Upper lobe of left lung (tissue), 6 donors: Measurements from ENCODE around the gene SPRED3. TPM values are rescaled to one million over a fixed set of nuclear protein-coding genes. Genes with fewer than 3 reads are reported as not detected.
A peak's percentile ranks its signal among the peaks of the same experiment; 100 is the strongest.

Experiments
- ATAC-seq, 2 donors: fragments of 200-7000 bp; cut with Tn5 transposase; one replicate each; pipeline ENCODE4 v1.9.1; 2022; ENCODE audit warnings: mild to moderate bottlenecking in 2 of 2, moderate library complexity in 2 of 2; ENCODE audit not compliant: low FRiP score in 2 of 2
- DNase-seq, 2 donors: peaks; one replicate each; pipeline ENCODE4 v3.0.0-alpha.2; 2019 to 2020
- H3K27ac ChIP-seq, 4 donors: fragments of 200-600 bp; sonication (generic); one replicate each; pipeline ENCODE4 v1.5.1; 2016 to 2019
- H3K27me3 ChIP-seq, 4 donors: fragments of 200-600 bp; sonication (generic); one replicate each; pipeline ENCODE4 v1.5.1; 2017 to 2019
- H3K36me3 ChIP-seq, 4 donors: fragments of 200-600 bp; sonication (generic); one replicate each; pipeline ENCODE4 v1.5.1; 2016 to 2019
- H3K4me1 ChIP-seq, 4 donors: fragments of 200-600 bp; sonication (generic); one replicate each; pipeline ENCODE4 v1.5.1; 2018 to 2019
- H3K4me3 ChIP-seq, 4 donors: fragments of 200-600 bp; sonication (generic); one replicate each; pipeline ENCODE4 v1.5.1; 2017 to 2019; ENCODE audit warnings: mild to moderate bottlenecking in 2 of 4, moderate library complexity in 1 of 4
- H3K9me3 ChIP-seq, 4 donors: fragments of 200-600 bp; sonication (generic); one replicate each; pipeline ENCODE4 v1.5.1; 2018 to 2019
- EP300 ChIP-seq, 4 donors: sonication (generic); formaldehyde crosslinking; IDR thresholded peaks; one replicate each; pipeline ENCODE4 v1.5.1; 2017; ENCODE audit warnings: antibody characterized with exemption in 4 of 4, control low read depth in 2 of 4
- POLR2A ChIP-seq, 4 donors: fragments of 450-650 bp; IDR thresholded peaks; one replicate each; pipeline ENCODE4 v1.5.1; 2016 to 2017; ENCODE audit warnings: antibody characterized with exemption in 4 of 4, mild to moderate bottlenecking in 2 of 4
- POLR2AphosphoS5 ChIP-seq, 2 donors: sonication (generic); formaldehyde crosslinking; IDR thresholded peaks; one replicate each; pipeline ENCODE4 v1.5.1; 2017; ENCODE audit warnings: antibody characterized with exemption in 2 of 2
- WGBS, 2 donors: methylation state at CpG; one replicate each; pipeline ENCODE4 v1.1.5; 2017 to 2018; 5-methylcytosine and 5-hydroxymethylcytosine counted together
- total RNA-seq, 6 donors: library from RNA; depleted of rRNA in 4 of 6; stranded (reverse); fragments of >200 nt in 4 of 6; gene quantifications; one replicate each; pipeline versions ENCODE4 v1.1.0 to v1.2.1, GENCODE V29; 2016 to 2021
- TF ChIP-seq, protein P1 (sequence below), 6 experiments: fragments of 450-650 bp in 4 of 6; fragments of 200-600 bp in 2 of 6; sonication (generic) in 2 of 6; IDR thresholded peaks; one replicate each; pipeline ENCODE4 v1.5.1; 2016 to 2019; ENCODE audit warnings: antibody characterized with exemption in 6 of 6
- donor health status: DM: no; HTN: no; CAD: no; lungs with moderate emphysema.
- donor health status: DM: no; HTN: yes; CAD: no; lungs with severe emphysema.

SPRED3 gene
- total RNA-seq, 6 donors from 2014 or later: 0.11 to 2.1 (median 0.85) TPM

DNA sequence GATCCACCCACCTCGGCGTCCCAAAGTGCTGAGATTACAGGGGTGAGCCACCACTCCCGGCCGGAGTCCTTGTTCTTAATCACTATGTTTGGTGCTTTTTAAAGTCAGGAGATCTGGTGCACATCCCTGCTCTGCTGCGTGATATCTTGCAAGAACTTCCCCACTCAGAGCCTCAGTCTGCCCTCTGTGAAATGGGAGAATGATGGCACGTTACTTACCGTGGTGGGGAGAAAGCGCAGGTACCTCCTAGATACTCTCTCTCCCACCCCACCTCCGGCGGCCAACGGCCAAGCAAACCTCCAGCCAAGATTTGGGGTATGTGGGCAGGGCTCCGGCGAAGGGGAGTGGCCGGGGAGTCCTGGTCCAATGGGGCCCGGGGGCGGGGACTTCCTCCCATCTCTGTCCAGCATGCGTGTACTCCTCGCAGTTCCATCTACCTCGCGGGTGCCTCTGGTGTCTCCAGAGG is 44.8 kb downstream of the SPRED3 start, which contains the start of gene RYR1:
RYR1 (plus strand) TSS at position 424 of the 466 bp plus-strand sequence. CDS start 139 bp downstream, outside the sequence.
- H3K4me3 ChIP-seq: peak within 1 kb of the TSS in 2 of 4 donors; percentile 15 to 30
- no peak for TF ChIP-seq EP300 (IDR thresholded peaks at IDR 0.05)
- no peak for TF ChIP-seq POLR2A (IDR thresholded peaks at IDR 0.05)
- no peak for TF ChIP-seq POLR2AphosphoS5 (IDR thresholded peaks at IDR 0.05)
- TF ChIP-seq, protein P1, sequence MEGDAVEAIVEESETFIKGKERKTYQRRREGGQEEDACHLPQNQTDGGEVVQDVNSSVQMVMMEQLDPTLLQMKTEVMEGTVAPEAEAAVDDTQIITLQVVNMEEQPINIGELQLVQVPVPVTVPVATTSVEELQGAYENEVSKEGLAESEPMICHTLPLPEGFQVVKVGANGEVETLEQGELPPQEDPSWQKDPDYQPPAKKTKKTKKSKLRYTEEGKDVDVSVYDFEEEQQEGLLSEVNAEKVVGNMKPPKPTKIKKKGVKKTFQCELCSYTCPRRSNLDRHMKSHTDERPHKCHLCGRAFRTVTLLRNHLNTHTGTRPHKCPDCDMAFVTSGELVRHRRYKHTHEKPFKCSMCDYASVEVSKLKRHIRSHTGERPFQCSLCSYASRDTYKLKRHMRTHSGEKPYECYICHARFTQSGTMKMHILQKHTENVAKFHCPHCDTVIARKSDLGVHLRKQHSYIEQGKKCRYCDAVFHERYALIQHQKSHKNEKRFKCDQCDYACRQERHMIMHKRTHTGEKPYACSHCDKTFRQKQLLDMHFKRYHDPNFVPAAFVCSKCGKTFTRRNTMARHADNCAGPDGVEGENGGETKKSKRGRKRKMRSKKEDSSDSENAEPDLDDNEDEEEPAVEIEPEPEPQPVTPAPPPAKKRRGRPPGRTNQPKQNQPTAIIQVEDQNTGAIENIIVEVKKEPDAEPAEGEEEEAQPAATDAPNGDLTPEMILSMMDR (IDR thresholded peaks at IDR 0.05): no peak
- DNase-seq (peak; percentile 77 to 78), ATAC-seq (peak; percentile 51 to 77)
- peaks cover 0 to 10% (median 4%) of the 10 kb centered on the region in 4 donors for H3K4me1 ChIP-seq
- H3K9me3 ChIP-seq: no peaks in the 10 kb centered on the region
- no peaks in the 10 kb centered on the region for H3K36me3 ChIP-seq
- peaks cover 0 to 14% (median 5%) of the 10 kb centered on the region in 4 donors for H3K27me3 ChIP-seq
- no peak within 1 kb of the TSS for H3K27ac ChIP-seq
- 17 to 23% methylated on average over 14 to 20 of the region's 20 CpGs for WGBS, 2 donors

DNA sequence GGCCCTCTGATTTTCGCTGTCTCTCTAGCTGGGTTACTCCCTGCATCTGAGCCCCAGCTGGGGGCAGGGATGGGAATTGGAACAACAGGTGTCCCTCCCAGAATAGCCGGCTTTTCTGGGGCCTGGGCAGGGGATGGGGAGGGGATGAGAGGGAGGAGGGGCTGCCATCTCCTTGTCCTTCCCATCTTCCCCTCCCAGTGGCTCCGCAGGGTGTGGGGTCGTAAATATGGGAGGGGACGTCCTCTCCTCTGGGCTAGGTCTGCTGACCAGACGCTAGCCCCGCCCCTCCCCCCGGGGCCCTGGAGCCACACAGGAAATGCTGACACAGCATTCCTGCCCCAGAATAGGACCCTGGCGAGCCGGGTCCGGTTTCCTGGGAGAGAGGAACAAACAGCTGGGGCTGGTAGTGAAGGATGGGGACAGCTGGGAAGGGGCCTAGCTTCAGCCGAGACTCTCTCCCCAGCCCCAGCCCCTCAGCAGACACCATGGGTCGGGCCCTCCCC is 46.1 kb downstream of the SPRED3 start:
- H3K27ac ChIP-seq: no peak overlapping the region
- TF ChIP-seq POLR2A (IDR thresholded peaks at IDR 0.05) (no peak), POLR2AphosphoS5 (IDR thresholded peaks at IDR 0.05) (no peak), EP300 (IDR thresholded peaks at IDR 0.05) (no peak)
- TF ChIP-seq, protein P1 (IDR thresholded peaks at IDR 0.05): no peak
- WGBS, 2 donors: 18 to 25% methylated on average over 2 to 13 of the region's 13 CpGs
- H3K27me3 ChIP-seq: peaks cover 0 to 14% (median 5%) of the 10 kb centered on the region in 4 donors
- no peaks in the 10 kb centered on the region for H3K9me3 ChIP-seq
- H3K4me3 ChIP-seq: no peak overlapping the region
- H3K4me1 ChIP-seq: peaks cover 0 to 10% (median 4%) of the 10 kb centered on the region in 4 donors
- ATAC-seq (peak in 1 of 2 donors; percentile 25), DNase-seq (no peak)
- H3K36me3 ChIP-seq: no peaks in the 10 kb centered on the region

DNA sequence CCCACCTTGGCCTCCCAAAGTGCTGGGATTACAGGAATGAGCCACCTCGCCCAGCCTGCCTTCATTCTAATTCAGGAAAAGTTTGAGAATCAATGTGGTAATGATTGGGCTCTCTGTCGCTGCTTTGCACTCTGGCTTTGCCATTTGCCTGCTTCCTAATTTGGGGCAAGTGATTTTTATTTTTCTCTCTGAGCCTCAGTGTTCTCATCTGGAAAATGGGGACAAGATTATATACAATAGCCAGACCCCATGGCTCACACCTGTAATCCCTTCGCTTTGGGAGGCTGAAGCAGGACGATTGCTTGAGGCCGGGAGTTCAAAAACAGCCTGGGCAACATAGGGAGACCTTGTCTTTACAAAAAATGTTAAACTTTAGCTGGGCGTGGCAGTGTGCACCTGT is 48.8 kb downstream of the SPRED3 start:
- no peak for DNase-seq
- H3K27me3 ChIP-seq: peaks cover 0 to 14% (median 5%) of the 10 kb centered on the region in 4 donors
- no peaks in the 10 kb centered on the region for H3K36me3 ChIP-seq
- TF ChIP-seq EP300 (IDR thresholded peaks at IDR 0.05): no peak
- TF ChIP-seq, protein P1 (IDR thresholded peaks at IDR 0.05): no peak
- H3K4me1 ChIP-seq: peaks cover 0 to 10% (median 4%) of the 10 kb centered on the region in 4 donors
- ATAC-seq: no peak
- no peaks in the 10 kb centered on the region for H3K9me3 ChIP-seq
- WGBS, 2 donors: 93 to 95% methylated on average over 6 of the region's 6 CpGs
- no peak overlapping the region for H3K4me3 ChIP-seq
- H3K27ac ChIP-seq: no peak overlapping the region

DNA sequence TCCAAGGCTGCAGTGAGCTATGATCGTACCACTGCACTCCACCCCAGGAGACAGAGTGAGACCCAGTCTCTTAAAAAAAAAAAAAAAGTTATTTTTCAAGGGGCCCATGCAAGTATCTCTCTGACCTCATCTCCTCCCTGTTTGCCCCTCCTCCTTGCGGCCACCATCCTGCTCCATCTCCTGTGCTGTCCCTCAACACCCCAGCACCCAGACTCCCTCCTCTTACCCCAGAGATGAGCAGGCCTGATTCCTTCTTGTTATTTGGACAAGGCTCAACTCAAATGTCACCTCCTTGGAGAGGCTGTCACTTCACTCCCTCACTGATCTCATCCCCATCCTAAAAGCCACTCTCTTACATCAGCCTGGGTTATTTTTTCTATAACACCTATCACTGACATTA is 49.4 kb downstream of the SPRED3 start:
- TF ChIP-seq POLR2AphosphoS5 (IDR thresholded peaks at IDR 0.05): no peak
- TF ChIP-seq, protein P1 (IDR thresholded peaks at IDR 0.05): no peak
- no peak overlapping the region for H3K4me3 ChIP-seq
- WGBS, 2 donors: 88 to 97% methylated on average over 2 of the region's 2 CpGs
- peaks cover 0 to 14% (median 5%) of the 10 kb centered on the region in 4 donors for H3K27me3 ChIP-seq
- H3K27ac ChIP-seq: no peak overlapping the region
- peaks cover 0 to 10% (median 4%) of the 10 kb centered on the region in 4 donors for H3K4me1 ChIP-seq
- no peaks in the 10 kb centered on the region for H3K9me3 ChIP-seq
- no peaks in the 10 kb centered on the region for H3K36me3 ChIP-seq
- ATAC-seq (no peak), DNase-seq (no peak)

DNA sequence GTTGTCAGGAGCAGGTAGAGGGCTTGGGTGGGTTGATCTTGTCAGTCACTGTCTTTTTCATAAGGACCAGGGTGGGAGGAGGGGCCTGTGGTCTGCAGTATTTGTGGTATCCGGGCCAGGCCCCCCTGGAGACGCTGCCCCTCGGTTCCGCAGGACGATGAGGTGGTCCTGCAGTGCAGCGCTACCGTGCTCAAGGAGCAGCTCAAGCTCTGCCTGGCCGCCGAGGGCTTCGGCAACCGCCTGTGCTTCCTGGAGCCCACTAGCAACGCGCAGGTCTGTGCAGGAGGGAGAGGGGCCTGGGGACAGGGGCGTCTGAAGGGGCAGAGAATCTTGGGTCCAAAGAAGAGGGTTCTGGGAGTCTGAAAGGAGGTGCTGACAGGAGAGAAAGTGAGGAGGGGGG is 52.1 kb downstream of the SPRED3 start:
- no peak overlapping the region for H3K27ac ChIP-seq
- no peak overlapping the region for H3K4me3 ChIP-seq
- ATAC-seq (no peak), DNase-seq (peak in 1 of 2 donors; percentile 60)
- TF ChIP-seq POLR2AphosphoS5 (IDR thresholded peaks at IDR 0.05) (no peak), EP300 (IDR thresholded peaks at IDR 0.05) (no peak), POLR2A (IDR thresholded peaks at IDR 0.05) (no peak)
- TF ChIP-seq, protein P1 (IDR thresholded peaks at IDR 0.05): no peak
- no peaks in the 10 kb centered on the region for H3K4me1 ChIP-seq
- no peaks in the 10 kb centered on the region for H3K9me3 ChIP-seq
- no peaks in the 10 kb centered on the region for H3K27me3 ChIP-seq
- WGBS, 2 donors: 74 to 78% methylated on average over 9 to 14 of the region's 14 CpGs
- H3K36me3 ChIP-seq: no peaks in the 10 kb centered on the region
